ENCODE results near the gene ALDH8A1. TPM values are rescaled to one million over a fixed set of nuclear protein-coding genes. Genes with fewer than 3 reads are reported as not detected.

Gene ALDH8A1
- total RNA-seq, 5 donors from 2014 or later (not counting 1 experiment from before 2014, with no cell fraction given): 1.8 to 3.6 (median 2.1) TPM

DNA sequence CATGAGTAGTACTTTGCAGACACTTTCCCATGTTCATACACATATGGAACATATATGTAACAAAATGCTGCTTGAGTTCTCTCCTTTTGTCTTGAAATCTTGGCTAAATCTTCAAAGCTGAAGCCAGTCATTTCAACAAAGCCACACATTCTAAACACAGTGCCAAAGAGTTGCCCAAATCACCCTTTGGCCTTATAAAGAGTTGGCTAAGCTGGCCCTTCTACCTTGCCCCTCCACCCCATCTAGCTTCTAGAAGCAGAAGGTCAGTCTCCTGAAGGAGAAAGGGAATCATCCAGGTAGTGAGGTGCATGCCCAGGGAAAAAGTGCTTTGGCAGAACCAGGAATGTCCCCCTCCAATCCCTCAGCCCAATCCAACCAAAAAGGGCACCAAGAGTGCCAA lies 58.3 kb downstream of the ALDH8A1 start:
- Mint-ChIP-seq H3K36me3 (no peaks in the 10 kb centered on the region), H3K4me1 (no peaks in the 10 kb centered on the region), H3K27ac (no peak overlapping the region), H3K4me3 (no peak overlapping the region), H3K27me3 (peaks cover 5 to 7% of the 10 kb centered on the region in 2 donors), H3K9me3 (peaks cover 6 to 8% (median 6%) of the 10 kb centered on the region in 3 donors)
- Histone ChIP-seq H3K4me1 (ENCODE audit: control insufficient read depth in 1 of 2, extremely low read depth in 1 of 2, insufficient read depth in 2 of 2, low read length in 2 of 2) (no peaks in the 10 kb centered on the region), H3K4me3 (ENCODE audit: control insufficient read depth in 1 of 2, extremely low read depth in 1 of 2, low read length in 1 of 2) (no peak overlapping the region), H3K9me3 (peaks cover 2% of the 10 kb centered on the region), H3K27me3 (replicated peaks in 1 of 2; ENCODE audit: control insufficient read depth in 2 of 2, extremely low read depth in 1 of 2, insufficient read depth in 2 of 2, low read length in 1 of 2) (peaks cover 0 to 9% of the 10 kb centered on the region in 2 experiments), H3K36me3 (ENCODE audit: control insufficient read depth in 2 of 2, extremely low read depth in 1 of 2, insufficient read depth in 1 of 2, low read length in 1 of 2) (no peaks in the 10 kb centered on the region), H3K27ac (ENCODE audit: low read length) (no peak overlapping the region)
- ATAC-seq (replicated peaks in 1 of 4): no peak
- ChIA-PET POLR2A (no interaction called here), CTCF (no interaction called here)
- DNase-seq: no peak

DNA sequence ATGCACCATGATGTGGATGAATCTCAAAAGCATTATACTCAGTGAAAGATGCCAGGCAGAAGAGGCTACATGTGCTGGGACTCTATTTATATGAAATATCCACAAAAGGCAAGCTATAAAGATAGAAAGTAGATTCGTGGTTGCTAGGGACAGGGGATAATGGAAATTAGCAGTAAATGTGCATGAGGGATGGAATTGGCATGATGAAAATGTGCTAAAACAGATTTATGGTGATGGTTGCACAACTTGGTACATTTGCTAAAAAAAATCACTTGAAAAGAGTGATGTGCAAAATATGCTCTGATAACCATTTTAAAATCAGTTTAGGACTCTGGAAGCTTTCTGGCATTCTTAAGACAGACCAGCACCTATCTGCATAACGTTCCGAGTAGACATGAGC lies 61.6 kb downstream of the ALDH8A1 start:
- H3K27ac Mint-ChIP-seq: no peak overlapping the region
- no peaks in the 10 kb centered on the region for H3K36me3 Mint-ChIP-seq
- H3K4me3 Mint-ChIP-seq: no peak overlapping the region
- ChIA-PET CTCF (interaction anchor here (0.6 to 1.0 kb wide), 2 partner anchors 124 to 731 kb away, joined by 3 to 4 read pairs; no protein-coding TSS in a partner anchor), POLR2A (no interaction called here)
- Histone ChIP-seq H3K9me3 (peaks cover 2% of the 10 kb centered on the region), H3K4me3 (ENCODE audit: control insufficient read depth in 1 of 2, extremely low read depth in 1 of 2, low read length in 1 of 2) (no peak overlapping the region), H3K36me3 (ENCODE audit: control insufficient read depth in 2 of 2, extremely low read depth in 1 of 2, insufficient read depth in 1 of 2, low read length in 1 of 2) (no peaks in the 10 kb centered on the region), H3K27ac (ENCODE audit: low read length) (no peak overlapping the region), H3K4me1 (ENCODE audit: control insufficient read depth in 1 of 2, extremely low read depth in 1 of 2, insufficient read depth in 2 of 2, low read length in 2 of 2) (no peaks in the 10 kb centered on the region), H3K27me3 (replicated peaks in 1 of 2; ENCODE audit: control insufficient read depth in 2 of 2, extremely low read depth in 1 of 2, insufficient read depth in 2 of 2, low read length in 1 of 2) (peaks cover 0 to 4% of the 10 kb centered on the region in 2 experiments)
- DNase-seq (no peak), ATAC-seq (replicated peaks in 1 of 4) (no peak)
- H3K9me3 Mint-ChIP-seq: peaks cover 6 to 8% (median 6%) of the 10 kb centered on the region in 3 donors
- 89% methylated on average over 2 of the region's 3 CpGs for WGBS (ENCODE audit: insufficient coverage)
- H3K27me3 Mint-ChIP-seq: peaks cover 12 to 16% of the 10 kb centered on the region in 2 donors
- no peaks in the 10 kb centered on the region for H3K4me1 Mint-ChIP-seq

DNA sequence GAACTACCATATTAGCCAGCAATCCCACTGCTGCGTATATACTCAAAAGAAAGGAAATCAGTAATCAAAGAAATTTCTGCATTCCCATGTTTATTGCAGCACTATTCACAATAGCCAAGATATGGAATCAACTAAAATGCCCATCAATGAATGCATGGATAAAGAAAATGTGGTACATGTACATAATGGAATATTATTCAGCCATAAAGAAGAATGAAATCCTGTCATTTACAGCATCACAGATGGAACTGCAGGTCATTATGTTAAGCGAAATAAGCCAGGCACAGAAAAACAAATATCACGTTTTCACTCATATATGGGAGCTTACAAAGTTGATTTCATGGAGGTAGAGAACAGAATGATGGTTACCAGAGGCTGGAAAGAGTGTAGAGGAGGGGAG lies 65.1 kb downstream of the ALDH8A1 start:
- Histone ChIP-seq H3K9me3 (no peaks in the 10 kb centered on the region), H3K4me3 (ENCODE audit: control insufficient read depth in 1 of 2, extremely low read depth in 1 of 2, low read length in 1 of 2) (no peak overlapping the region), H3K27ac (ENCODE audit: low read length) (no peak overlapping the region), H3K4me1 (ENCODE audit: control insufficient read depth in 1 of 2, extremely low read depth in 1 of 2, insufficient read depth in 2 of 2, low read length in 2 of 2) (no peaks in the 10 kb centered on the region), H3K36me3 (ENCODE audit: control insufficient read depth in 2 of 2, extremely low read depth in 1 of 2, insufficient read depth in 1 of 2, low read length in 1 of 2) (no peaks in the 10 kb centered on the region), H3K27me3 (replicated peaks in 1 of 2; ENCODE audit: control insufficient read depth in 2 of 2, extremely low read depth in 1 of 2, insufficient read depth in 2 of 2, low read length in 1 of 2) (peaks cover 0 to 4% of the 10 kb centered on the region in 2 experiments)
- no peaks in the 10 kb centered on the region for H3K9me3 Mint-ChIP-seq
- no peak for ATAC-seq (replicated peaks in 1 of 4)
- no peak for DNase-seq
- CTCF ChIA-PET: no interaction called here
- POLR2A ChIA-PET: no interaction called here
- H3K4me3 Mint-ChIP-seq: no peak overlapping the region
- WGBS (ENCODE audit: insufficient coverage): no CpG with 5 or more reads among the region's 3 CpGs
- no peaks in the 10 kb centered on the region for H3K36me3 Mint-ChIP-seq
- H3K4me1 Mint-ChIP-seq: no peaks in the 10 kb centered on the region
- no peak overlapping the region for H3K27ac Mint-ChIP-seq
- peaks cover 12 to 19% of the 10 kb centered on the region in 2 donors for H3K27me3 Mint-ChIP-seq

DNA sequence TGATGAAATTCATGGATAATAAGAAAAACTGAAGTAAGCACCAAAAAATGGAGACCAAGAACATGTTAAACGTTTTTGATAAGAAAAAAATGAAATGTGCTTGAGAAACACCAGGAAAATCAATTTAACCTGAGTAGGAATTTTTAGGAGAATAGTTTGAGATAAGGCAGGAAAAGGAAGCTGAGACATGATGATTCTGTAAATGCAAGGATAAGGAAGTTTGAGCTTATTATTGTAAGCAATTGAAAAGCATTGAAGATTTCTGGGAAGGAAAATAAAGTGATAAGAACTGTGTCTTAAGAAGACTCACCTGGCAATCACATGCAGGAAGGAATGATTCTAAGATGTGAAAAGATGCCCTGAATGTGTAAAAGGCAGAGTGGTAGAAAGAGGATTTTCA lies 66.6 kb downstream of the ALDH8A1 start:
- Mint-ChIP-seq H3K36me3 (no peaks in the 10 kb centered on the region), H3K4me1 (no peaks in the 10 kb centered on the region), H3K27ac (no peak overlapping the region), H3K27me3 (peaks cover 12 to 22% of the 10 kb centered on the region in 2 donors), H3K9me3 (no peaks in the 10 kb centered on the region), H3K4me3 (no peak overlapping the region)
- no peak for DNase-seq
- ChIA-PET CTCF (interaction anchor here (0.6 to 1.8 kb wide), 7 partner anchors 57 to 772 kb away, joined by 3 to 6 read pairs (median 3); no protein-coding TSS in a partner anchor), POLR2A (no interaction called here)
- no peaks in the 10 kb centered on the region for H3K36me3 ChIP-seq (ENCODE audit: control insufficient read depth in 2 of 2, extremely low read depth in 1 of 2, insufficient read depth in 1 of 2, low read length in 1 of 2)
- no peak overlapping the region for H3K4me3 ChIP-seq (ENCODE audit: control insufficient read depth in 1 of 2, extremely low read depth in 1 of 2, low read length in 1 of 2)
- H3K27me3 ChIP-seq (replicated peaks in 1 of 2; ENCODE audit: control insufficient read depth in 2 of 2, extremely low read depth in 1 of 2, insufficient read depth in 2 of 2, low read length in 1 of 2): peaks cover 0 to 4% of the 10 kb centered on the region in 2 experiments
- ATAC-seq (replicated peaks in 1 of 4): no peak
- H3K9me3 ChIP-seq: no peaks in the 10 kb centered on the region
- no peaks in the 10 kb centered on the region for H3K4me1 ChIP-seq (ENCODE audit: control insufficient read depth in 1 of 2, extremely low read depth in 1 of 2, insufficient read depth in 2 of 2, low read length in 2 of 2)
- 11% methylated on average over 1 of the region's 1 CpG for WGBS (ENCODE audit: insufficient coverage)
- no peak overlapping the region for H3K27ac ChIP-seq (ENCODE audit: low read length)

DNA sequence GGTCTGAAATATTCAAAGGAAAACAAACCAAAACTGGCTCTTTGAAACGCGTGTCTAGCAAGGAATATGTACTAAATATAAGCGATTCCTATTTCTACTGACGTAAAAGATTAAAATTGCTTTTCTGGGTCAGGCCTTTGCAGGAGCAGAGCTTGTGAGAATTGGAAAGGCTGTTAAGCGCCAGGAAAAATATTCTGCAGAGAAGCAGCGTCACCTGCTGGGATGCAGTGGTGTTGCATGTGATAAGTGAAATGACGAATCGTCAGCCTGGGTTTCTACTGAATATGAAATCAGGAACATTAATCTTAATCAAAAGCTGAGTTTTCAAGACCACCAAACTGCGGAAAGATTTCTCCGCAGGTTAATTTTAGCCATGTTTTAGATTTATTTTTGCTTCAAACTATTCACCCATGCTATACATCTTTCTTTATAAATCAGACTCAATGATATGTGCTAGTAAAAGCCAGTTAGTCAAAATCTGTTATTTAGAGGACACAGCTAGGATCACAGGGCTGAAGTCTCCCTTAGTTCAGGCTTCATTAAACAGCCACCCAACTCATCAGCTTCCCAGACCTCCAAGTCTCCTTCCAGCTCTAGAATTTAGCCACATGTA lies 67.4 kb downstream of the ALDH8A1 start:
- ATAC-seq (replicated peaks in 1 of 4): no peak

DNA sequence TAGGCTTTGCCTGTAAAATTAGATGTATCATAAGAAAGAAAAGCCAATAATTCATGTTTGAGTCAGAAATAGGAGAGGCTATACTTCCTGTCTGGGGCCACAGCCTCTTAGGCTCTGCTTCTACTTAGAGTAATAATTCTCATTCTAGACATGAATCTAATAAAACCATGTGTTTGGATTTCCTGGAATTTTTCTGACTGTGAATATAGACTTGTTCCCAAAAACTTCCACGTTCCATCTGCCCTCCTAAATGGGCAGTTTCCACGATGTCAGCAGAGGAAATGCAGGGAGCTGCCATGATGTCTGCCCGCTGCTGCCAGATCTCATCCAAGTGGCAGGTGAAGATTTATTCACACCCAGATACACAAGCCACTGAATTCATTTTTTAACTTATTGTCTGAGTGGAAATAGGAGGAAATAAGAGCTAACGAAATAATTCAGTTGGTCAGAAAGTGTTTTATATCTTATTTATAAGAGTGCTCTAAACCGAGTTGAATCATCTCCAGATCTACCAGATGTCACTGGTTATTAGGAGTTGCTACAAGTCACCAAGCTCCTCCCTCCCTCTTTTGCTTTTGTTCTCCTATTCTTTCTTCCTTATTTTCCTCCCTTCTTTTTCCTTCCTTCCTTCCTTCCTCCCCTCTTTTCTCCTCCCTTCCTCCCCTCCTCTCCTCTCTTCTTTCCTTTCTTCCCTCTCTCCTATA lies 69.3 kb downstream of the ALDH8A1 start:
- DNase-seq: no peak
- ATAC-seq (replicated peaks in 1 of 4): no peak
- ChIA-PET POLR2A (interaction anchor here in 1 of 2 donors (0.7 kb wide), 1 partner anchor 767 kb away, joined by 3 read pairs; no protein-coding TSS in a partner anchor), CTCF (interaction anchor here in 1 of 2 donors (1.1 kb wide), 1 partner anchor 724 kb away, joined by 3 read pairs; no protein-coding TSS in a partner anchor)
- Mint-ChIP-seq H3K27ac (no peak overlapping the region), H3K9me3 (peaks cover 0 to 2% (median under 1%) of the 10 kb centered on the region in 3 donors), H3K27me3 (peaks cover 12 to 17% of the 10 kb centered on the region in 2 donors), H3K4me1 (no peaks in the 10 kb centered on the region), H3K4me3 (no peak overlapping the region), H3K36me3 (no peaks in the 10 kb centered on the region)
- H3K36me3 ChIP-seq (ENCODE audit: control insufficient read depth in 2 of 2, extremely low read depth in 1 of 2, insufficient read depth in 1 of 2, low read length in 1 of 2): no peaks in the 10 kb centered on the region
- peaks cover 0 to 4% of the 10 kb centered on the region in 2 experiments for H3K27me3 ChIP-seq (replicated peaks in 1 of 2; ENCODE audit: control insufficient read depth in 2 of 2, extremely low read depth in 1 of 2, insufficient read depth in 2 of 2, low read length in 1 of 2)
- WGBS (ENCODE audit: insufficient coverage): 83% methylated on average over 1 of the region's 5 CpGs
- H3K9me3 ChIP-seq: no peaks in the 10 kb centered on the region
- H3K27ac ChIP-seq (ENCODE audit: low read length): no peak overlapping the region
- no peak overlapping the region for H3K4me3 ChIP-seq (ENCODE audit: control insufficient read depth in 1 of 2, extremely low read depth in 1 of 2, low read length in 1 of 2)
- H3K4me1 ChIP-seq (ENCODE audit: control insufficient read depth in 1 of 2, extremely low read depth in 1 of 2, insufficient read depth in 2 of 2, low read length in 2 of 2): no peaks in the 10 kb centered on the region

More for the DNA sequence above, 67.4 kb downstream of the ALDH8A1 start:
- no peak overlapping the region for H3K27ac Mint-ChIP-seq
- H3K36me3 Mint-ChIP-seq: no peaks in the 10 kb centered on the region
- H3K4me1 Mint-ChIP-seq: no peaks in the 10 kb centered on the region
- H3K27me3 Mint-ChIP-seq: peaks cover 12 to 22% of the 10 kb centered on the region in 2 donors
- peak in 31 of 35 experiments; percentile 3 to 71 (median 35) for DNase-seq
- ChIA-PET CTCF (interaction anchor here (0.5 to 1.8 kb wide), 13 partner anchors 56 to 930 kb away, joined by 3 to 9 read pairs (median 3); no protein-coding TSS in a partner anchor), POLR2A (no interaction called here)
- no peak overlapping the region for H3K27ac ChIP-seq (ENCODE audit: low read length)
- no peak overlapping the region for H3K4me3 ChIP-seq (ENCODE audit: control insufficient read depth in 1 of 2, extremely low read depth in 1 of 2, low read length in 1 of 2)
- WGBS (ENCODE audit: insufficient coverage): 80% methylated on average over 5 of the region's 10 CpGs
- no peaks in the 10 kb centered on the region for H3K36me3 ChIP-seq (ENCODE audit: control insufficient read depth in 2 of 2, extremely low read depth in 1 of 2, insufficient read depth in 1 of 2, low read length in 1 of 2)
- H3K4me3 Mint-ChIP-seq: no peak overlapping the region
- H3K27me3 ChIP-seq (replicated peaks in 1 of 2; ENCODE audit: control insufficient read depth in 2 of 2, extremely low read depth in 1 of 2, insufficient read depth in 2 of 2, low read length in 1 of 2): peaks cover 0 to 4% of the 10 kb centered on the region in 2 experiments
- no peaks in the 10 kb centered on the region for H3K9me3 ChIP-seq
- no peaks in the 10 kb centered on the region for H3K9me3 Mint-ChIP-seq
- no peaks in the 10 kb centered on the region for H3K4me1 ChIP-seq (ENCODE audit: control insufficient read depth in 1 of 2, extremely low read depth in 1 of 2, insufficient read depth in 2 of 2, low read length in 2 of 2)

Measured in T-cell (primary cell).